H9 (cell line): ENCODE data around the gene CCDC134. TPM values are rescaled to one million over a fixed set of nuclear protein-coding genes. Genes with fewer than 3 reads are reported as not detected.

ENCODE experiments used
- DNase-seq: peaks from one replicate; pipeline ENCODE4 v3.0.0-alpha.2; 2017
- H2AFZ ChIP-seq: one replicate; pipeline ENCODE4 v1.6.1; 2013; ENCODE audit warnings: mild to moderate bottlenecking, low read length, control low read depth, moderate library complexity
- H2AK5ac ChIP-seq: 2 replicates; pipeline ENCODE4 v1.6.1; 2013; ENCODE audit warnings: low read length, control low read depth, mixed read lengths; ENCODE audit not compliant: insufficient read length
- H2BK120ac ChIP-seq: one replicate; pipeline ENCODE4 v1.6.1; 2013; ENCODE audit warnings: low read depth, mild to moderate bottlenecking, low read length, control low read depth, inconsistent platforms; ENCODE audit not compliant: poor library complexity, severe bottlenecking
- H2BK12ac ChIP-seq: 2 replicates; pipeline ENCODE4 v1.6.1; 2013; ENCODE audit warnings: low read length, control low read depth, mixed read lengths, low read depth; ENCODE audit not compliant: insufficient read length
- H2BK15ac ChIP-seq: 2 replicates; pipeline ENCODE4 v1.6.1; 2013; ENCODE audit warnings: low read depth, low read length, control low read depth
- H2BK20ac ChIP-seq: one replicate; pipeline ENCODE4 v1.6.1; 2013; ENCODE audit warnings: low read depth, mild to moderate bottlenecking, low read length, control low read depth, inconsistent platforms; ENCODE audit not compliant: poor library complexity, severe bottlenecking
- H2BK5ac ChIP-seq: 2 replicates; pipeline ENCODE4 v1.6.1; 2013; ENCODE audit warnings: low read length, control low read depth, mixed read lengths; ENCODE audit not compliant: insufficient read length
- H3K14ac ChIP-seq: 2 replicates; pipeline ENCODE4 v1.6.1; 2013; ENCODE audit warnings: low read length, control low read depth; ENCODE audit not compliant: insufficient read depth
- H3K18ac ChIP-seq: 2 replicates; pipeline ENCODE4 v1.6.1; 2013; ENCODE audit warnings: low read depth, mild to moderate bottlenecking, mixed read lengths, low read length, control low read depth; ENCODE audit not compliant: insufficient read length
- H3K23ac ChIP-seq: 2 replicates; pipeline ENCODE4 v1.6.1; 2013; ENCODE audit warnings: low read length, control low read depth, mixed read lengths, low read depth; ENCODE audit not compliant: insufficient read length
- H3K23me2 ChIP-seq: 2 replicates; pipeline ENCODE4 v1.6.1; 2013; ENCODE audit warnings: low read depth, mild to moderate bottlenecking, mixed read lengths, low read length, control low read depth; ENCODE audit not compliant: insufficient read length, poor library complexity, severe bottlenecking
- H3K27ac ChIP-seq: 2 replicates; pipeline ENCODE4 v1.5.1; 2013; ENCODE audit warnings: low read length, control low read depth, mixed read lengths, low read depth; ENCODE audit not compliant: insufficient read length
- H3K27me3 ChIP-seq: 2 replicates; pipeline ENCODE4 v1.6.1; 2013; ENCODE audit warnings: low read length, control low read depth, inconsistent platforms; ENCODE audit not compliant: insufficient read depth
- H3K4ac ChIP-seq: 2 replicates; pipeline ENCODE4 v1.6.1; 2013; ENCODE audit warnings: low read depth, mild to moderate bottlenecking, control low read depth, inconsistent platforms, low read length, moderate library complexity
- H3K4me1 ChIP-seq: 2 replicates; pipeline ENCODE4 v1.6.1; 2013; ENCODE audit warnings: low read length, control low read depth, inconsistent platforms; ENCODE audit not compliant: insufficient read depth
- H3K4me2 ChIP-seq: 2 replicates; pipeline ENCODE4 v1.6.1; 2013; ENCODE audit warnings: low read length, control low read depth, mixed read lengths; ENCODE audit not compliant: insufficient read length, insufficient read depth
- H3K56ac ChIP-seq: 2 replicates; pipeline ENCODE4 v1.6.1; 2013; ENCODE audit warnings: low read depth, mild to moderate bottlenecking, mixed read lengths, low read length, control low read depth; ENCODE audit not compliant: insufficient read length
- H3K79me1 ChIP-seq: 2 replicates; pipeline ENCODE4 v1.6.1; 2013; ENCODE audit warnings: low read depth, mild to moderate bottlenecking, moderate library complexity, low read length, control low read depth, inconsistent platforms; ENCODE audit not compliant: insufficient read depth, poor library complexity, severe bottlenecking
- H3K79me2 ChIP-seq: 2 replicates; pipeline ENCODE4 v1.6.1; 2013; ENCODE audit warnings: low read length, control low read depth, inconsistent platforms; ENCODE audit not compliant: insufficient read depth
- H3K9ac ChIP-seq: 2 replicates; pipeline ENCODE4 v1.6.1; 2013; ENCODE audit warnings: low read length, control low read depth, mixed read lengths; ENCODE audit not compliant: insufficient read length; ENCODE audit errors: extremely low read depth
- H3K9me3 ChIP-seq: one replicate; pipeline ENCODE4 v1.6.1; 2013; ENCODE audit warnings: low read depth, low read length, inconsistent platforms; ENCODE audit not compliant: control insufficient read depth
- H3T11ph ChIP-seq: one replicate; pipeline ENCODE4 v1.6.1; 2013; ENCODE audit warnings: mild to moderate bottlenecking, low read length, control low read depth, inconsistent platforms
- H4K20me1 ChIP-seq: one replicate; pipeline ENCODE4 v1.6.1; 2013; ENCODE audit not compliant: control insufficient read depth, insufficient read length, insufficient read depth
- H4K5ac ChIP-seq: 2 replicates; pipeline ENCODE4 v1.6.1; 2013; ENCODE audit warnings: low read depth, mild to moderate bottlenecking, mixed read lengths, low read length, control low read depth; ENCODE audit not compliant: insufficient read length
- H4K8ac ChIP-seq: replicated peaks from 2 replicates; pipeline ENCODE4 v1.6.1; 2013; ENCODE audit warnings: low read length, control low read depth, mixed read lengths, low read depth; ENCODE audit not compliant: insufficient read length
- H4K91ac ChIP-seq: 2 replicates; pipeline ENCODE4 v1.6.1; 2013; ENCODE audit warnings: low read depth, mild to moderate bottlenecking, moderate library complexity, mixed read lengths, low read length, control low read depth; ENCODE audit not compliant: insufficient read length
- H3K27ac Mint-ChIP-seq, 3 experiments: 2 replicates in 2 of 3; 3 replicates in 1 of 3; pipeline ENCODE4 v1.8.0; 2020 to 2021; ENCODE audit warnings: mixed read lengths in 3 of 3, mild to moderate bottlenecking in 1 of 3, moderate library complexity in 1 of 3
- H3K27me3 Mint-ChIP-seq: 2 replicates; pipeline ENCODE4 v1.8.0; 2021; ENCODE audit warnings: low read depth, mild to moderate bottlenecking, moderate library complexity, mixed read lengths
- H3K36me3 Mint-ChIP-seq, 3 experiments: 2 replicates in 2 of 3; 3 replicates in 1 of 3; pipeline ENCODE4 v1.8.0; 2020 to 2021; ENCODE audit warnings: low read depth in 3 of 3, mixed read lengths in 3 of 3; ENCODE audit not compliant: insufficient read depth in 1 of 3
- H3K4me1 Mint-ChIP-seq, 2 experiments: 2 replicates each; pipeline ENCODE4 v1.8.0; 2020; ENCODE audit warnings: mixed read lengths in 2 of 2
- H3K4me3 Mint-ChIP-seq, 2 experiments: 2 replicates in 1 of 2; 3 replicates in 1 of 2; pipeline ENCODE4 v1.8.0; 2020 to 2021; ENCODE audit warnings: mild to moderate bottlenecking in 2 of 2, mixed read lengths in 2 of 2, moderate library complexity in 1 of 2
- H3K9me3 Mint-ChIP-seq, 2 experiments: 2 replicates in 1 of 2; 3 replicates in 1 of 2; pipeline ENCODE4 v1.8.0; 2020; ENCODE audit warnings: mild to moderate bottlenecking in 2 of 2, mixed read lengths in 2 of 2, moderate library complexity in 1 of 2
- CTCF ChIP-seq: fragments of 200-600 bp; sonication (generic); conservative IDR thresholded peaks from 3 replicates; pipeline ENCODE4 v1.8.0; 2021; ENCODE audit warnings: antibody characterized with exemption, mild to moderate bottlenecking
- WGBS: extraction: QIAGEN DNeasy Blood & Tissue Kit; methylation state at CpG from one replicate; pipeline ENCODE4 v1.1.7; 2013; ENCODE audit warnings: missing lambda C conversion rate, low lambda C conversion rate, mixed read lengths; ENCODE audit not compliant: insufficient read length; ENCODE audit errors: extremely low coverage; 5-methylcytosine and 5-hydroxymethylcytosine counted together
- total RNA-seq: library from RNA; stranded (reverse); gene quantifications from 2 replicates; pipeline ENCODE4 v1.2.1, GENCODE V29; 2021

CCDC134 gene
- total RNA-seq, 1 experiment from 2014 or later = 20.7 TPM

- H3K4me1 ChIP-seq = no peaks in the 10 kb centered on the region; the same call in 1 of the 2 replicates
- no peak overlapping the region for H2BK20ac ChIP-seq
- no peak overlapping the region for H3T11ph ChIP-seq
- H3K4me2 ChIP-seq = no peak overlapping the region
- DNase-seq = no peak
- H4K8ac ChIP-seq = no peak overlapping the region
- no peaks in the 10 kb centered on the region for H3K9me3 ChIP-seq
- H4K5ac ChIP-seq = no peak overlapping the region
- no peak overlapping the region for H2BK15ac ChIP-seq
- H3K27me3 ChIP-seq = no peaks in the 10 kb centered on the region
- no peak overlapping the region for H2AFZ ChIP-seq
- H3K23me2 ChIP-seq = no peaks in the 10 kb centered on the region
- H3K9me3 Mint-ChIP-seq = no peaks in the 10 kb centered on the region
- H3K27ac ChIP-seq = no peak overlapping the region
- no peak overlapping the region for H2BK5ac ChIP-seq
- TF ChIP-seq CTCF = no peak
- no CpG with 5 or more reads among the region's 4 CpGs for WGBS
- H4K91ac ChIP-seq = no peak overlapping the region
- H2BK120ac ChIP-seq = no peak overlapping the region
- no peak overlapping the region for H3K9ac ChIP-seq
- H3K79me2 ChIP-seq = no peaks in the 10 kb centered on the region
- H3K56ac ChIP-seq = no peak overlapping the region
- H2BK12ac ChIP-seq = no peak overlapping the region
- no peak overlapping the region for H3K14ac ChIP-seq
- no peak overlapping the region for H3K4ac ChIP-seq
- H4K20me1 ChIP-seq = no peaks in the 10 kb centered on the region
- no peaks in the 10 kb centered on the region for H3K79me1 ChIP-seq
- H3K23ac ChIP-seq = no peak overlapping the region
- H3K4me3 Mint-ChIP-seq = no peak overlapping the region
- no peak overlapping the region for H3K27ac Mint-ChIP-seq
- peaks cover 12% of the 10 kb centered on the region for H3K27me3 Mint-ChIP-seq
- H3K18ac ChIP-seq = no peak overlapping the region
- H3K36me3 Mint-ChIP-seq = no peaks in the 10 kb centered on the region
- H3K4me1 Mint-ChIP-seq = peaks cover 3 to 5% of the 10 kb centered on the region in 2 experiments; a peak in 3 of 4 replicates
- no peak overlapping the region for H2AK5ac ChIP-seq
Observed at GRCh38 chr22:41772198-41772597, 28.3 kb upstream of the CCDC134 start.
